ENCODE data around the gene CD1D.
"Not testable (repeated sequence)": the region's sequence is repeated elsewhere in the genome, so short reads cannot be mapped to it uniquely, and the experiment has no call there.

GRCh38 chr1:158175915-158176314 is 4.8 kb upstream of the CD1D start:
- TF ChIP-seq, protein P1, sequence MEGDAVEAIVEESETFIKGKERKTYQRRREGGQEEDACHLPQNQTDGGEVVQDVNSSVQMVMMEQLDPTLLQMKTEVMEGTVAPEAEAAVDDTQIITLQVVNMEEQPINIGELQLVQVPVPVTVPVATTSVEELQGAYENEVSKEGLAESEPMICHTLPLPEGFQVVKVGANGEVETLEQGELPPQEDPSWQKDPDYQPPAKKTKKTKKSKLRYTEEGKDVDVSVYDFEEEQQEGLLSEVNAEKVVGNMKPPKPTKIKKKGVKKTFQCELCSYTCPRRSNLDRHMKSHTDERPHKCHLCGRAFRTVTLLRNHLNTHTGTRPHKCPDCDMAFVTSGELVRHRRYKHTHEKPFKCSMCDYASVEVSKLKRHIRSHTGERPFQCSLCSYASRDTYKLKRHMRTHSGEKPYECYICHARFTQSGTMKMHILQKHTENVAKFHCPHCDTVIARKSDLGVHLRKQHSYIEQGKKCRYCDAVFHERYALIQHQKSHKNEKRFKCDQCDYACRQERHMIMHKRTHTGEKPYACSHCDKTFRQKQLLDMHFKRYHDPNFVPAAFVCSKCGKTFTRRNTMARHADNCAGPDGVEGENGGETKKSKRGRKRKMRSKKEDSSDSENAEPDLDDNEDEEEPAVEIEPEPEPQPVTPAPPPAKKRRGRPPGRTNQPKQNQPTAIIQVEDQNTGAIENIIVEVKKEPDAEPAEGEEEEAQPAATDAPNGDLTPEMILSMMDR (IDR thresholded peaks at IDR 0.05): not testable (repeated sequence)
- not testable (repeated sequence) for TF ChIP-seq POLR2A (IDR thresholded peaks at IDR 0.05)

All from esophagus squamous epithelium (tissue), 4 donors.